Fibroblast of villous mesenchyme (primary cell): Measurements from ENCODE around the gene SERPINE3. TPM values are rescaled to one million over a fixed set of nuclear protein-coding genes. Genes with fewer than 3 reads are reported as not detected.

Experiments
- DNase-seq: peaks from one replicate; pipeline ENCODE4 v3.0.0-alpha.2; 2010; ENCODE audit warnings: low read depth
- H3K4me3 ChIP-seq: 2 replicates; pipeline ENCODE4 v1.5.1; 2011; ENCODE audit warnings: low read depth, mild to moderate bottlenecking, low read length
- total RNA-seq: library from RNA; depleted of rRNA; stranded (reverse); fragments of >200 nt; gene quantifications from 2 replicates; pipeline ENCODE4 v1.2.3, GENCODE V29; 2012
- TF ChIP-seq, protein P1 (sequence below): IDR thresholded peaks from 2 replicates; pipeline ENCODE4 v1.5.1; 2012; ENCODE audit warnings: low read depth, mild to moderate bottlenecking, low read length; ENCODE audit not compliant: insufficient read depth

Gene SERPINE3
- total RNA-seq, 1 donor: not detected

DNA sequence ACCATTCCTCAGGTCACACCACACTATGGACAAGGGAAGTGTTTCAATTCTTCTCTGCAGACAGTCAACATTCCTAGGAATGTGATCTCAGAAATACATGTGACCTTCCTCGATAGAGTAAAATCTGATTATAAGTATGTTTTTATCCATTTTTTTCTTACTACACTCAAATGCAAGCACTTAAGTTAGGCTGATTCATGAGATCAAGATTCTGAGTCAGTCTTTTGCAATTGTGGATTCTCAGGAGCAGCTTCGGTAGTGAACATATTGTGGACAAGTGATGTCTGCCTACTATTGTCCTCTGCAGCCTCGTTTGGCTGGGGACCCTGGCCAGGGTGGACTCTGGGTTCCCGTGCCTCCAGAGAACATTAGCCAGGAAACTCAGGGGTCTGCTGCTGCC, 3.2 kb downstream of the SERPINE3 start:
- H3K4me3 ChIP-seq: no peak overlapping the region
- DNase-seq: peak; percentile 24
- TF ChIP-seq, protein P1, sequence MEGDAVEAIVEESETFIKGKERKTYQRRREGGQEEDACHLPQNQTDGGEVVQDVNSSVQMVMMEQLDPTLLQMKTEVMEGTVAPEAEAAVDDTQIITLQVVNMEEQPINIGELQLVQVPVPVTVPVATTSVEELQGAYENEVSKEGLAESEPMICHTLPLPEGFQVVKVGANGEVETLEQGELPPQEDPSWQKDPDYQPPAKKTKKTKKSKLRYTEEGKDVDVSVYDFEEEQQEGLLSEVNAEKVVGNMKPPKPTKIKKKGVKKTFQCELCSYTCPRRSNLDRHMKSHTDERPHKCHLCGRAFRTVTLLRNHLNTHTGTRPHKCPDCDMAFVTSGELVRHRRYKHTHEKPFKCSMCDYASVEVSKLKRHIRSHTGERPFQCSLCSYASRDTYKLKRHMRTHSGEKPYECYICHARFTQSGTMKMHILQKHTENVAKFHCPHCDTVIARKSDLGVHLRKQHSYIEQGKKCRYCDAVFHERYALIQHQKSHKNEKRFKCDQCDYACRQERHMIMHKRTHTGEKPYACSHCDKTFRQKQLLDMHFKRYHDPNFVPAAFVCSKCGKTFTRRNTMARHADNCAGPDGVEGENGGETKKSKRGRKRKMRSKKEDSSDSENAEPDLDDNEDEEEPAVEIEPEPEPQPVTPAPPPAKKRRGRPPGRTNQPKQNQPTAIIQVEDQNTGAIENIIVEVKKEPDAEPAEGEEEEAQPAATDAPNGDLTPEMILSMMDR: no peak

- no peak overlapping the region for H3K4me3 ChIP-seq
- TF ChIP-seq, protein P1: no peak
- no peak for DNase-seq
Observed at GRCh38 chr13:51343475-51343874, 4.0 kb downstream of the SERPINE3 start.

DNA sequence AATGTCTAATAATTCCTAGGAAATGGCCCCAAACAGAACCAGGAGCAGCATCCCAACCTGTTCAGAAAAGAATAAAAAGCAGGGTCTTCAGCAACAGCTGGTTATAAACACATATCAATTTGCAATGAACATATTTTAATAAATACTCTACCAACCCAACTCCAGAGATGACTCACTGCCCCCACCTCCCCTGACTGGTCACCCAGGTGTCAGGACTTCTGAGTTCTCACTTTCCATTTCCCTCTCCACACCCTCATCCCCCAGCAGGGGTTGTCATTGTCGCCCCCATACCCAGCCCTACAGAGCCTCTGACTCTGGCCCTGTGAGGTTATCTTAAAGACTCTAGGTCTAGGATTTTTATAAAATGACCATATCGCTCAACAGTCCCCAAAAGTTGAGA, 6.9 kb downstream of the SERPINE3 start:
- TF ChIP-seq, protein P1: no peak
- no peak overlapping the region for H3K4me3 ChIP-seq
- DNase-seq: no peak

GRCh38 chr13:51347099-51347498, 7.6 kb downstream of the SERPINE3 start:
- H3K4me3 ChIP-seq: no peak overlapping the region
- TF ChIP-seq, protein P1: no peak
- no peak for DNase-seq

DNA sequence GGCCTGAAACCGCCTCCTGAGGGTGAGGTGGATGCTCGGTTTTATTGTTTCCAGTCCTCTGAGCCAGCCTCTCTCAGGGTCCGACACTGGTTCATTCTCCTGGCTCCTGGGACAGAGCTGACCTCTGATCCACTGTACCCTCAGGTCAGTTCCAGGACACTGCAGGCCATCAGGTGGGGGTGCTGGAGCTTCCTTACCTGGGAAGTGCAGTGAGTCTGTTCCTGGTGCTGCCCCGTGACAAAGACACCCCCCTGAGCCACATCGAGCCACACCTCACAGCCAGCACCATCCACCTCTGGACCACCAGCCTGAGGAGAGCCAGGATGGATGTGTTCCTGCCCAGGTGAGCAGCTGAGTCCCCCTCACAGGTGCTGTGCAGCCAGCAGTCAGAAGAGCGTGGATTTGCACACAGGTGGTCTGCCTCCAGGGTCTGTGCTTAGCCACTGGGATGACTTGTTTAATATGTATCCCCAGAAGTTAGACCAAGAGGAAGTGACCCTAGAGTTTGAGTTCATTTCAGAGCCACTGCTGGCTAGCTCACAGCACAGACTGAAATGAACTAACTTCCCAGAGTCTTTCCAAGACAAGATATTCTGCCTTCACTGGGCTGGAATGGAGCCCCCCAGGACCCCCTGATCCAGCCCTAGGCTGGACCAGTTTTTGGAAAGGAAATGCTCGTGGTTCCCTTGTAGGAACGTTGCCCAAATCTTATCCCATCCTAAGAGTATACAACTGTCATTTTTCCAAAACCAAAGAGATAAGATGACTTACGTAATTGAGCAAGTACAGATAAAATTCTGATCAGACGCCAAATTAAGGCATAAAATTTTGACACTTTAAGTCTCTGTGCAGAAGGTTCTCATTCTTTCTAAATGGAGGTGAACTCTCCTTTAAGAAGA, 8.8 kb downstream of the SERPINE3 start:
- TF ChIP-seq, protein P1: no peak
- no peak overlapping the region for H3K4me3 ChIP-seq
- no peak for DNase-seq

DNA sequence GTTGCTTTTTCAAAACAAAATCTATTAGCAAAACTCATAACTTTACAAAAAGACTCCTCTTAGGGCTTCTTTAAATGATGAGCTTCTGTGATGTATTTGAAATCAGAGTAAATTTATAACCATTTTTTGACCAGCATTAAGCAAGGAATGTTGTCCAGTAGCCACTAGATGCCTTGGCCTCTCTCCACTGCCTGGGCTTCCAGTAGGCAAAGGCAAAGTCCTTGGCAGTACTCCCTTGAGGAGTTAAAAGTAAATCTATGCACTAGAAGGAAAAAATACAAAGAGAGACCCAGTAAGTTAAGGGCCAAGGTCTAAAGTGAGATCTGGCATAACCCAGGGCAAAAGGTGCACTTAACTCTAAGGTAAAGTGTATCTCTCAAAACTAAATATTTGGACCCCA, 9.5 kb downstream of the SERPINE3 start:
- TF ChIP-seq, protein P1: no peak
- H3K4me3 ChIP-seq: no peak overlapping the region
- no peak for DNase-seq

DNA sequence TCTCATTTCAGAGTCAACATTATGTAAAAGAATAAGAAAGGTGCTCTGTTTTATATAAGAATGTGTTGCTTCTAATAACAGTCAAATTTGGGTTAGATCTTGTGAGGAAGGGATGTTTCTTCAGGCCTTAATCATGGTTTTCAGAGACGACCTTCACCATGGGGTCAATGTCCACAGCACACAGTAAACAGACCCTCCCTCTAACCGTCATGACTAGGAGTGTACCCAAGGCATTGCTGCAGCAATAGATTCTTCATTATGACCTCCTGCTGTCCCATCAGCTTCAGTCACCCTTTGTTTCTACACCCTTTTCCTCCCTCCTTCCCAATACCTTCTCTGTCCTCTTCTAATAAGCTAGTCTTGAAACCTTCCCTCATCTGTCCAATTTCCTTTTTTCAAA, 15.7 kb downstream of the SERPINE3 start:
- TF ChIP-seq, protein P1: no peak
- H3K4me3 ChIP-seq: no peak overlapping the region
- no peak for DNase-seq
